ENCODE results near the gene OBI1. TPM values are rescaled to one million over a fixed set of nuclear protein-coding genes. Genes with fewer than 3 reads are reported as not detected.
A peak's percentile ranks its signal among the peaks of the same experiment; 100 is the strongest.

OBI1 gene
- total RNA-seq, 1 donor from 2014 or later = 16.5 TPM

DNA sequence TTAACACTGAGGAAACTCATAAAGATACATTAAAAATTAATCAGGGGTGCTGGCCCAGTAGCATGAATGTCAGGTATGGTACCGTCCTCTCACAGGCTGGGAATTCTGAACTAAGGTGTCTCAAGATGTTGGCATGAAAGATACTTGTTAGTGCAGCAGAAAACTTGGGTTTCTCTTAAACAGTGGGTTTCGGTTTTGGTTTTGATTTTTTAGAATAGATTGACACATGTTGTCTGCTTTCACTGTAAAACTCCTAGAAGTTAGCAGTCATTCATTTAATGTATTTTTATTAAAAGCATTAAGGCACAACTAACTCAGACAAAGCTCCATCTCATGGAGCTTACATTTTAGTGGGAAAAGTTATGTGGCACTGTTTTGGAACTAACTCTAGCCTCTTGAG, 3.5 kb upstream of the OBI1 start:
- no peak for DNase-seq (ENCODE audit: low spot score in 2 of 2, unreplicated experiment in 2 of 2)
- H3K27ac Mint-ChIP-seq = no peak overlapping the region
- H3K36me3 Mint-ChIP-seq = no peaks in the 10 kb centered on the region
- H3K4me3 Mint-ChIP-seq = no peak overlapping the region
- H3K4me1 Mint-ChIP-seq = peaks cover 10% of the 10 kb centered on the region
- H3K9me3 Mint-ChIP-seq = no peaks in the 10 kb centered on the region
- TF ChIP-seq, protein P1, sequence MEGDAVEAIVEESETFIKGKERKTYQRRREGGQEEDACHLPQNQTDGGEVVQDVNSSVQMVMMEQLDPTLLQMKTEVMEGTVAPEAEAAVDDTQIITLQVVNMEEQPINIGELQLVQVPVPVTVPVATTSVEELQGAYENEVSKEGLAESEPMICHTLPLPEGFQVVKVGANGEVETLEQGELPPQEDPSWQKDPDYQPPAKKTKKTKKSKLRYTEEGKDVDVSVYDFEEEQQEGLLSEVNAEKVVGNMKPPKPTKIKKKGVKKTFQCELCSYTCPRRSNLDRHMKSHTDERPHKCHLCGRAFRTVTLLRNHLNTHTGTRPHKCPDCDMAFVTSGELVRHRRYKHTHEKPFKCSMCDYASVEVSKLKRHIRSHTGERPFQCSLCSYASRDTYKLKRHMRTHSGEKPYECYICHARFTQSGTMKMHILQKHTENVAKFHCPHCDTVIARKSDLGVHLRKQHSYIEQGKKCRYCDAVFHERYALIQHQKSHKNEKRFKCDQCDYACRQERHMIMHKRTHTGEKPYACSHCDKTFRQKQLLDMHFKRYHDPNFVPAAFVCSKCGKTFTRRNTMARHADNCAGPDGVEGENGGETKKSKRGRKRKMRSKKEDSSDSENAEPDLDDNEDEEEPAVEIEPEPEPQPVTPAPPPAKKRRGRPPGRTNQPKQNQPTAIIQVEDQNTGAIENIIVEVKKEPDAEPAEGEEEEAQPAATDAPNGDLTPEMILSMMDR (IDR thresholded peaks at IDR 0.05; ENCODE audit: unreplicated experiment) = no peak
- H3K27me3 Mint-ChIP-seq (ENCODE audit: low read depth) = no peaks in the 10 kb centered on the region

DNA sequence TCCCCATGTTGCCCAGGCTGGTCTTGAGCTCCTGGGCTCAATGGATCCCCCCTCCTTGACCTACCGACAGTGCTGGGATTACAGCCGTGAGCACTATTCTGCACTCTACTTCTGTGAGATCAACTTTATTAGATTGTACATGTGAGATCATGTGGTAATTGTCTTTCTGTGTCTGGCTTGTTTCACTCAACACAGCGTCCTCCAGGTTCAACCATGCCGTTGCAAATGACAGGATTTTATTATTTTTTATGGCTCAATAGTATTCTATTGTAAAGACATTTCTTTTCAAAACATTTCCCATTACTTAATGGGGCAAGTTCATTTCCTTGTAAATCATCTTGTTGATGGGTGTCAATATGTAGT, 1.5 kb upstream of the OBI1 start:
- no peaks in the 10 kb centered on the region for H3K36me3 Mint-ChIP-seq
- peaks cover 12% of the 10 kb centered on the region for H3K4me1 Mint-ChIP-seq
- TF ChIP-seq, protein P1 (IDR thresholded peaks at IDR 0.05; ENCODE audit: unreplicated experiment) = no peak
- no peak overlapping the region for H3K27ac Mint-ChIP-seq
- peak overlapping the region; percentile 98 for H3K4me3 Mint-ChIP-seq
- no peaks in the 10 kb centered on the region for H3K9me3 Mint-ChIP-seq
- no peaks in the 10 kb centered on the region for H3K27me3 Mint-ChIP-seq (ENCODE audit: low read depth)
- DNase-seq (ENCODE audit: low spot score in 2 of 2, unreplicated experiment in 2 of 2) = no peak

DNA sequence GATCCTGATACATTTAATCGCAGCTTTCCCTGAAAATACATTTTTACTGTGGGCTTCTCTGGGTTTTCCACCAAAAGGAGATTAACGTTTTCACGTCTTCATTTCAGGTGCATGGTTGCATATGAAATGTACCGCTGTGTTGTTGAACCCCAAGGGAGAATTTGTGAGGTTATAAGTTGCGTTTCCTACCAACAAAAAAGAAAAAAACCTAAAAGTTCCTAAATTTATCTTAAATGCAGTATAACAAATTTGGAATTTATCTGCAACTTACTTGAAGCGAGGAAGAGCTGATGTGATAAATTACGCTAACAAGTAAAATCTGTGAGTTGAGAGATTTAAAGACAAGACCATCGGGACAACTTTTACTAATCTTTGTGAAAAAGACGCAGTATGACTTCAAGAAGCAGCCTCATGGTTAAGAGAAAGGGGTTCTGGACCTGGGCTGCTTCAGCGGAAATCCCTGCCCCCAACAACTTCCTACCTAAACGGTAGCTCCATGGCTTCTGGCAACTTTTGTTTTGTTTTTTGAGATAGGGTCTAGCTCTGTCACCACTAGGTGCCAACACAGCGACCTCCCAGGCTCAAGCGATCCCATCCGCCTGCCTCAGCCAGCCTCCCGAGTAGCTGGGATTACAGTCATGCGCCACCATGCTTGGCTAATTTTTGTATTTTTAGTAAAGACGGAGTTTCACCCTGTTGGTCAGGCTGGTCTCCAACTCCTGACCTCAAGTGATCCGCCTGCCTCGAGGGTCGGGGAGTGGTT, 958 bp upstream of the OBI1 start:
- Mint-ChIP-seq H3K36me3 (no peaks in the 10 kb centered on the region), H3K27ac (no peak overlapping the region), H3K4me1 (peaks cover 12% of the 10 kb centered on the region), H3K9me3 (no peaks in the 10 kb centered on the region), H3K27me3 (ENCODE audit: low read depth) (no peaks in the 10 kb centered on the region), H3K4me3 (peak overlapping the region; percentile 98)
- TF ChIP-seq, protein P1 (IDR thresholded peaks at IDR 0.05; ENCODE audit: unreplicated experiment) = no peak
- no peak for DNase-seq (ENCODE audit: low spot score in 2 of 2, unreplicated experiment in 2 of 2)

DNA sequence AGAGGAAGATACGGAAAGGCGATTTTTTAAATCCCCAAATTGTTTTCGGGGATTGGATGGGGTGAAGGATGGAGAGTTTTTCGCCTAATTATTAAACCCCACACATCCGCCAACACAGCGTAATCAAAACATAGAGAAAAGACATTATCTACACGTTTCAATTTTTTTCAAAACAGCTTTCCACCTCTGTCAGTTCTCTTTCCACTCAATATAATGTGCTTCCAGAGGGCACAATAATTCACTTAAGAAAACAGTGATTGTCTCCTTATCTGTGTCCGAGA, 435 bp upstream of the OBI1 start:
- Mint-ChIP-seq H3K27ac (no peak overlapping the region), H3K4me1 (peaks cover 12% of the 10 kb centered on the region), H3K9me3 (no peaks in the 10 kb centered on the region), H3K4me3 (peak overlapping the region; percentile 98), H3K36me3 (no peaks in the 10 kb centered on the region), H3K27me3 (ENCODE audit: low read depth) (no peaks in the 10 kb centered on the region)
- no peak for DNase-seq (ENCODE audit: low spot score in 2 of 2, unreplicated experiment in 2 of 2)
- TF ChIP-seq, protein P1 (IDR thresholded peaks at IDR 0.05; ENCODE audit: unreplicated experiment) = no peak

GRCh38 chr13:78657699-78658629, 991 bp downstream of the OBI1 start:
- H3K27me3 Mint-ChIP-seq (ENCODE audit: low read depth) = no peaks in the 10 kb centered on the region
- no peak for DNase-seq (ENCODE audit: low spot score in 2 of 2, unreplicated experiment in 2 of 2)
- H3K9me3 Mint-ChIP-seq = no peaks in the 10 kb centered on the region

More at GRCh38 chr13:78657699-78658629, 991 bp downstream of the OBI1 start:
- Mint-ChIP-seq H3K4me3 (peak overlapping the region; percentile 98), H3K36me3 (no peaks in the 10 kb centered on the region), H3K27ac (peak overlapping the region; percentile 79), H3K4me1 (peaks cover 12% of the 10 kb centered on the region)
- TF ChIP-seq, protein P1 (IDR thresholded peaks at IDR 0.05; ENCODE audit: unreplicated experiment) = no peak
